ENCODE results near the gene WDR59.
"Not testable (repeated sequence)": the region's sequence is repeated elsewhere in the genome, so short reads cannot be mapped to it uniquely, and the experiment has no call there.

Gene WDR59

GRCh38 chr16:74999609-75000480, 14.9 kb upstream of the WDR59 start:
- DNase-seq = peak; percentile 50 to 72
- TF ChIP-seq GATA1 (IDR thresholded peaks at IDR 0.05; ENCODE audit: low read depth, low read length) = no peak
- peak; percentile 23 for TF ChIP-seq POLR2A (IDR thresholded peaks at IDR 0.05; ENCODE audit: low read length)

GRCh38 chr16:74999219-74999608, 14.3 kb upstream of the WDR59 start:
- no peak for TF ChIP-seq POLR2A (IDR thresholded peaks at IDR 0.05; ENCODE audit: low read length)
- TF ChIP-seq GATA1 (IDR thresholded peaks at IDR 0.05; ENCODE audit: low read depth, low read length) = no peak
- peak; percentile 70 to 82 for DNase-seq

GRCh38 chr16:74998481-74999218, 13.7 kb upstream of the WDR59 start, which contains the start of gene ZNRF1:
Gene ZNRF1 (plus strand): TSS chr16:74999024. CDS start chr16:74999672, 648 bp downstream.
- peak; percentile 93 to 94 for DNase-seq
- no peak for TF ChIP-seq GATA1 (IDR thresholded peaks at IDR 0.05; ENCODE audit: low read depth, low read length)
- TF ChIP-seq POLR2A (IDR thresholded peaks at IDR 0.05; ENCODE audit: low read length) = no peak

- no peak for TF ChIP-seq GATA1 (IDR thresholded peaks at IDR 0.05; ENCODE audit: low read depth, low read length)
- TF ChIP-seq POLR2A (IDR thresholded peaks at IDR 0.05; ENCODE audit: low read length) = no peak
- no peak for DNase-seq
Observed at GRCh38 chr16:74997042-74997491, 12.1 kb upstream of the WDR59 start.

- no peak for DNase-seq
- TF ChIP-seq GATA1 (IDR thresholded peaks at IDR 0.05; ENCODE audit: low read depth, low read length) (no peak), POLR2A (IDR thresholded peaks at IDR 0.05; ENCODE audit: low read length) (no peak)
Observed at GRCh38 chr16:74995986-74996385, 11.1 kb upstream of the WDR59 start.

DNA sequence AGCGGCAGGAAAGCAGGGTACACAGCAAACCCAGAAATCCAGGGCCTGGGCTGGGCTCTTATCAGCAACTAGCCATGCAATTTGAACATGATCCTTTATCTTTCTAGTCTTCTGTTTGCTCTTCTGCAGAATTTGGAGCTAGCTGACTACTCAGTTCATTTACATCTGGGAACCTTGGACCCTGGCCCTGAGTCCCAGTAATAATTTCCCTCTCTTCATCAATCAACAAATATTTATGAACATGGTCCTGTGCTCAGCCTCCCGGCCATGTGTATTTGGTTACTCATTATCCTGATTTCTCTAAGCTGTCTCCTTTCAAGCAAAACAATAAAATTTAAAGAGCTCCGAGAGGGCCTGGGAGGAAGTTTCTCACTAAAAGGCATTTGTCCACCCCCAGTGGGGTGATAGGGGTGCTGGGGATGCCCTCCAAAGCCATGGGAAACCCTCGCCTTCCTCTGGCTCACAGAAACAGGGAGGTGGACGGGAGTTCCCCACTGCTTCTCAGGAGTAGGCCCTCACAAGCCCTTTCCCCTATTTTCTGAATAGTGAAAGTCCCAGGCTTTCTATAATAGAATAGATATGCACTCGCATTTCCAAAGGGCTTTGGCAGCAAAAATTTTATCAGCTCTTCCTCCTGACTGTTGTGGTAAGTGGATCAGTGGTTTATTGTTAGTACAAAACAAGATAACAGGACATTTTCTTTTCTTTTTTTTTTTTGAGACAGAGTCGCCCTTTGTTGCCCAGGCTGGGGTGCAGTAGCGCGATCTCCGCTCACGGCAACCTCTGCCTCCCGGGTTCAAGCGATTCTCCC, 6.9 kb upstream of the WDR59 start:
- peak; percentile 72 to 89 for DNase-seq
- TF ChIP-seq GATA1 (IDR thresholded peaks at IDR 0.05; ENCODE audit: low read depth, low read length) (no peak), POLR2A (IDR thresholded peaks at IDR 0.05; ENCODE audit: low read length) (no peak)

- no peak for TF ChIP-seq POLR2A (IDR thresholded peaks at IDR 0.05; ENCODE audit: low read length)
- TF ChIP-seq GATA1 (IDR thresholded peaks at IDR 0.05; ENCODE audit: low read depth, low read length) = no peak
- DNase-seq = no peak
Observed at GRCh38 chr16:74991268-74991592, 6.3 kb upstream of the WDR59 start.

DNA sequence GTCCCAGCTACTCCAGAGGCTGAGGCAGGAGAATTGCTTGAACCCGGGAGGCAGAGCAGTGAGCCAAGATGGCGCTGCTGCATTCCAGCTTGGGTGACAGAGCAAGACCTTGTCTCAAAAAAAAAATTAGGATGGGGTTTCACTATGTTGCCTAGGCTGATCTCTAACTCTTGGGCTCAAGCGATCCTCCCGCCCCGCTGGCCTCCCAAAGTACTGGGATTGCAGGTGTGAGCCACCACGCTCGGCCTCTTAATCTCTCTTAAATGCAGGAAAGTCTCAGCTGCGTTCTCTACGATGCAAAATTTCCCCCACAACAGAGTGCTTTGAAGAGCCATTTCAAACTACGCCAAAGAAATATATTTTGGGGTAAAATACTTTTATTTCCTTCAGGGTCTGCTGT, 5.9 kb upstream of the WDR59 start:
- DNase-seq = no peak
- no peak for TF ChIP-seq POLR2A (IDR thresholded peaks at IDR 0.05; ENCODE audit: low read length)

DNA sequence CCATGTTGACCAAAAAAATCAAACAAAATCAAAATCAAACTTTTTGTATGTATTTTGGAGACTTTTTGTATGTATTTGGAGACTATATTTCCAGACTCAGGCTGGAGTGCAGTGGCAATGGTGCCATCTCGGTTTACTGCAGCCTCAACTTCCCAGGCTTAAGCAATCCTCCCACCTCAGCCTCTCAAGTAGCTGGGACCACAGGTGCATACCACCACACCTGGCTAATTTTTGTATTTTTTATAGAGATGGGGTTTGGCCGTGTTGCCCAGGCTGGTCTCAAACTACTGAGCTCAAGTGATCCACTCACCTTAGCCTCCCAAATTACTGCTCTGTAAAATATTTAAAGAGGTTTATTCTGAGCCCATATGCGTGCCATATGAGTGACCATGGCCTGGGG, 4.9 kb upstream of the WDR59 start:
- DNase-seq = not testable (repeated sequence)

DNA sequence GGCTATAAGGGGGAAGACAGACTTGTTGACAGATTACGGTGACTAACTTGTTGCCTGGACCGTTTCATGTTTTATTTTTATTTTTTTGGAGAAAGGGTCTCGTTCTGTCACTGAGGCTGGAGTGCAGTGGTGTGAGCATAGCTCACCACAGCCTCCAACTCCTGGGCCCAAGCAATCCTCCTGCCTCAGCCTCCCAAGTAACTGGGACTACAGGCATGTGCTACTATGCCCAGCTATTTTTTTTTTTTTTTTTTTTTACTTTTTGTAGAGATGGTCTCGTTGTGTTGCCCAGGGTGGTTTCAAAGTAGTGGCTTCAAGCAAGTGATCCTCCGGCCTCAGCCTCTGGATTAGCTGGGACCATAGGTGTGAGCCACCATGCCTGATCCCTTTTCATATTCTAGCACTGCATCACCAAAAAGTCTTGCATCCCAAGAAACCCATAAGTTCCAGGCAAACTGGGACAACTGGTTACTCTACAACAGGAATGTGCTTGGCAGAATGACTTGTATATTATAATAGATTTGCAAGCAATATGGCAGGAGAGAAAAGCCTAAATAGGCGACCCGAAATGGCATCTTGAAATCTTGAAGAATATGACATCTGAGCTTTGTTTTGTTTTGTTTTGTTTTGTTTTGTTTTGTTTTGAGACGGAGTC, 2.2 kb upstream of the WDR59 start:
- no peak for DNase-seq

DNA sequence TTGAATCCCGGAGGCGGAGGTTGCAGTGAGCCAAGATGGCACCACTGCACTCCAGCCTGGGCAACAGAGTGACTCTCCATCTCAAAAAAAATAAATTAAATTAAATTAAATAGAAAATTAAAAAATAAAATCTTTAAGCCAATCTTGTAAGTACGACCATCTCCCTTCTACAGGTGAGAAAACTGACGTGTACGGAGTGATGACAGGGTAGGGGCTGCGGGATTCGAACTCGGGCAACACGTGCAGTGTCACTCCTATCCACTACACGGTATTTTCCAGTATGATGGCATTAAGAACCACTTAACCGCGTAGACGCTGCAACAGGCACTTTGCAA, 762 bp downstream of the WDR59 start:
- DNase-seq = no peak
- no peak for TF ChIP-seq POLR2A (IDR thresholded peaks at IDR 0.05; ENCODE audit: low read length)
- TF ChIP-seq GATA1 (IDR thresholded peaks at IDR 0.05; ENCODE audit: low read depth, low read length) = no peak

More for the DNA sequence above, 2.2 kb upstream of the WDR59 start:
- TF ChIP-seq GATA1 (IDR thresholded peaks at IDR 0.05; ENCODE audit: low read depth, low read length) (no peak), POLR2A (IDR thresholded peaks at IDR 0.05; ENCODE audit: low read length) (no peak)

GRCh38 chr16:74982256-74982655, 2.7 kb downstream of the WDR59 start:
- TF ChIP-seq POLR2A (IDR thresholded peaks at IDR 0.05; ENCODE audit: low read length) = no peak
- no peak for TF ChIP-seq GATA1 (IDR thresholded peaks at IDR 0.05; ENCODE audit: low read depth, low read length)

DNA sequence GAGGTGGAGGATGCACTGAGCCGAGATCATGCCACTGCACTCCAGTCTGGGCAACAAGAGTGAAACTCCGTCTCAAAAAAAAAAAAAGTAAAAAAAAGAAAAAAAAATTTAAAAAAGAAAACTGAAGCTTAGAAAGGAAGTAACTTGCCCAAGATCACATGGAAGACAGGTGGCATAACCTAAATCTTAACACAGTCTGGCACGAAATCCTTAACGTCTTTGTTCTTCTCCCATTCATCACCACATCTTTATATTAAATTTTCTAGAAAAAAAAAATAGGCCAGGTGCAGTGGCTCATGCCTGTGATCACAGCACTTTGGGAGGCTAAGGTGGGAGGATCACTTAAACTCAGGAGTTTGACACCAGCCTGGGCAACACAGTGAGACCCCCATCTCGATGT, 9.3 kb downstream of the WDR59 start:
- no peak for DNase-seq
- TF ChIP-seq GATA1 (IDR thresholded peaks at IDR 0.05; ENCODE audit: low read depth, low read length) = no peak
- TF ChIP-seq POLR2A (IDR thresholded peaks at IDR 0.05; ENCODE audit: low read length) = no peak

More at GRCh38 chr16:74982256-74982655, 2.7 kb downstream of the WDR59 start:
- no peak for DNase-seq

DNA sequence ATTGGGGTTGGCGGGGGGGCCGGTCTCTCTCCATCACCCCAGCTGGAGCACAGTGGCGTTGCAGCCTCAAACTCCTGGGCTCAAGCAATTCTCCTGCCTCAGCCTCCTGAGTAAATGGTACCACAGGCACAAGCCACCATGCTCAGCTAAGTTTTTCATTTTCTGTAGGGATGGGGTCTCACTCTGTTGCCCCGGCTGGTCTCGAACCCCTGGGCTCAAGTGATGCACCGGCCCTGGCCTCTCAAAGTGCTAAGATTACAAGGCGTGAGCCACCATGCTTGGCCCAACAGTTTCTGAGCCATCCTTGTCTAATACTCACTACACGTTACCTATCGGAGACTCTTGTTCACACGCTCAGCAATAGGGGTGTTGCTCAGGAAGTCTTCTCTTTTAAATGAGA, 11.6 kb downstream of the WDR59 start:
- no peak for DNase-seq

More for the DNA sequence above, 11.6 kb downstream of the WDR59 start:
- TF ChIP-seq POLR2A (IDR thresholded peaks at IDR 0.05; ENCODE audit: low read length) = no peak
- TF ChIP-seq GATA1 (IDR thresholded peaks at IDR 0.05; ENCODE audit: low read depth, low read length) = no peak
